Measurements from ENCODE around the gene RPS2.
A peak's percentile ranks its signal among the peaks of the same experiment; 100 is the strongest.

The RPS2 gene

GRCh38 chr16:1982991-1983543, 18.4 kb upstream of the RPS2 start:
- no peak for DNase-seq (ENCODE audit: low read depth in 1 of 2, low spot score in 1 of 2)

GRCh38 chr16:1982013-1982433, 17.4 kb upstream of the RPS2 start:
- no peak for DNase-seq (ENCODE audit: low read depth in 1 of 2, low spot score in 1 of 2)

GRCh38 chr16:1981398-1981836, 16.8 kb upstream of the RPS2 start, which contains the start of gene NOXO1:
Gene NOXO1, minus strand, starts transcription at chr16:1981469. Its CDS starts 290 bp downstream, at chr16:1981179.
- no peak for DNase-seq (ENCODE audit: low read depth in 1 of 2, low spot score in 1 of 2)

GRCh38 chr16:1980770-1981087, 16.1 kb upstream of the RPS2 start:
- DNase-seq (ENCODE audit: low read depth in 1 of 2, low spot score in 1 of 2), result no peak

GRCh38 chr16:1980030-1980769, 15.6 kb upstream of the RPS2 start:
- no peak for DNase-seq (ENCODE audit: low read depth in 1 of 2, low spot score in 1 of 2)

GRCh38 chr16:1979271-1980029, 14.8 kb upstream of the RPS2 start:
- DNase-seq (ENCODE audit: low read depth in 1 of 2, low spot score in 1 of 2), result no peak

- no peak for DNase-seq (ENCODE audit: low read depth in 1 of 2, low spot score in 1 of 2)
Measured at GRCh38 chr16:1978476-1979120, 14.0 kb upstream of the RPS2 start.

- DNase-seq (ENCODE audit: low read depth in 1 of 2, low spot score in 1 of 2), result no peak
Measured at GRCh38 chr16:1977875-1978268, 13.2 kb upstream of the RPS2 start.

- DNase-seq (ENCODE audit: low read depth in 1 of 2, low spot score in 1 of 2), result no peak
Measured at GRCh38 chr16:1976951-1977874, 12.6 kb upstream of the RPS2 start.

GRCh38 chr16:1976216-1976520, 11.5 kb upstream of the RPS2 start:
- no peak for DNase-seq (ENCODE audit: low read depth in 1 of 2, low spot score in 1 of 2)

- no peak for DNase-seq (ENCODE audit: low read depth in 1 of 2, low spot score in 1 of 2)
Measured at GRCh38 chr16:1975432-1976215, 11.0 kb upstream of the RPS2 start.

GRCh38 chr16:1974157-1975070, 9.8 kb upstream of the RPS2 start:
- DNase-seq (ENCODE audit: low read depth in 1 of 2, low spot score in 1 of 2), result no peak

- no peak for DNase-seq (ENCODE audit: low read depth in 1 of 2, low spot score in 1 of 2)
Measured at GRCh38 chr16:1973461-1974156, 9.0 kb upstream of the RPS2 start.

GRCh38 chr16:1972490-1972877, 7.9 kb upstream of the RPS2 start:
- DNase-seq (ENCODE audit: low read depth in 1 of 2, low spot score in 1 of 2), result no peak

- peak; percentile 94 to 96 for DNase-seq (ENCODE audit: low read depth in 1 of 2, low spot score in 1 of 2)
Measured at GRCh38 chr16:1971796-1972489, 7.3 kb upstream of the RPS2 start, which contains the start of gene TBL3. Gene TBL3, plus strand, starts transcription at chr16:1972053. Its CDS starts 112 bp downstream, at chr16:1972165.

GRCh38 chr16:1968146-1968953, 3.7 kb upstream of the RPS2 start:
- no peak for DNase-seq (ENCODE audit: low read depth in 1 of 2, low spot score in 1 of 2)

GRCh38 chr16:1966460-1966859, 1.8 kb upstream of the RPS2 start, which contains the start of gene RNF151:
Gene RNF151, plus strand, starts transcription at chr16:1966856. Its CDS starts 26 bp downstream, at chr16:1966882.
- DNase-seq (ENCODE audit: low read depth in 1 of 2, low spot score in 1 of 2), result no peak
